ENCODE results near the gene GYS1.

GRCh38 chr19:48991011-48991609 is 2.0 kb downstream of the GYS1 start:
- TF ChIP-seq CTCF (IDR thresholded peaks at IDR 0.05; ENCODE audit: insufficient read depth, low read length, poor library complexity, severe bottlenecking) (no peak), EZH2phosphoT487 (conservative IDR thresholded peaks at IDR 0.05; ENCODE audit: low read length) (no peak)

All from SU-DHL-6 (cell line).